ENCODE data around the gene COPS7B. TPM values are rescaled to one million over a fixed set of nuclear protein-coding genes. Genes with fewer than 3 reads are reported as not detected.

The COPS7B gene
- total RNA-seq, 4 donors from 2014 or later, result 13.7 to 35.2 (median 24.4) TPM

DNA sequence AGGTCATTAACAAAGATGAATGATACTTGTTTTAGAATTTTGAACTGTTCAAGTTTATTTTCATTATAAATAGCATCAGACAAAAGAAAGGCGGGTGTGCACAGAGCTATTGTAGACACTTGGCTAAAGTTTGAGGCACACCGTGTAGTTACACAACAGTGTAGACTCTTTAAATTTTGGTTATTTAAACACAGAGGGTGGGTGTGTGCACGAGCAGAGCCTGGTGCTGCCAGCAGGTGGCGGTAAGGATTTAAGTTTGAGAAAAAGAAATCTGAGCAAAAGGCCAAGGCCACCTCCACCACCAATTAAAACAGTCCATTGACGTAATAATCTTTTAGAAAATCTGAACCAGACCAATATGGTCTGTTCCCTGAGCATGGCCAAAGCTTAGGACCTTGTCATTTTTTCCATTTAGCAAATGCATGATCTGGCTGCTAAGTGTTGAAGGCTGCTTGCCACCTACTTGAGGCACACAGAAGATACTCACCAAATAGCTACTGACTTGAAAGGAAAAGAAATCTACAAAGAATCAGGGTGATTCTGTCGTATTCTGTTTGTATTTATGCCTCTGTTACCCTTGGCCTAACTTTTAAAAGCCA is 14.3 kb downstream of the COPS7B start:
- TF ChIP-seq POLR2A (IDR thresholded peaks at IDR 0.05), result no peak
- TF ChIP-seq, protein P1, sequence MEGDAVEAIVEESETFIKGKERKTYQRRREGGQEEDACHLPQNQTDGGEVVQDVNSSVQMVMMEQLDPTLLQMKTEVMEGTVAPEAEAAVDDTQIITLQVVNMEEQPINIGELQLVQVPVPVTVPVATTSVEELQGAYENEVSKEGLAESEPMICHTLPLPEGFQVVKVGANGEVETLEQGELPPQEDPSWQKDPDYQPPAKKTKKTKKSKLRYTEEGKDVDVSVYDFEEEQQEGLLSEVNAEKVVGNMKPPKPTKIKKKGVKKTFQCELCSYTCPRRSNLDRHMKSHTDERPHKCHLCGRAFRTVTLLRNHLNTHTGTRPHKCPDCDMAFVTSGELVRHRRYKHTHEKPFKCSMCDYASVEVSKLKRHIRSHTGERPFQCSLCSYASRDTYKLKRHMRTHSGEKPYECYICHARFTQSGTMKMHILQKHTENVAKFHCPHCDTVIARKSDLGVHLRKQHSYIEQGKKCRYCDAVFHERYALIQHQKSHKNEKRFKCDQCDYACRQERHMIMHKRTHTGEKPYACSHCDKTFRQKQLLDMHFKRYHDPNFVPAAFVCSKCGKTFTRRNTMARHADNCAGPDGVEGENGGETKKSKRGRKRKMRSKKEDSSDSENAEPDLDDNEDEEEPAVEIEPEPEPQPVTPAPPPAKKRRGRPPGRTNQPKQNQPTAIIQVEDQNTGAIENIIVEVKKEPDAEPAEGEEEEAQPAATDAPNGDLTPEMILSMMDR (IDR thresholded peaks at IDR 0.05), result no peak
- 50 to 57% methylated on average over 6 of the region's 6 CpGs for WGBS, 2 donors
- no peak for DNase-seq (ENCODE audit: low spot score in 2 of 2)
- intact Hi-C loops (cut with DNase I; ENCODE audit: low total_unique reads), result no loop called here
- no peak overlapping the region for H3K4me3 ChIP-seq (ENCODE audit: low read depth, poor library complexity, severe bottlenecking)

DNA sequence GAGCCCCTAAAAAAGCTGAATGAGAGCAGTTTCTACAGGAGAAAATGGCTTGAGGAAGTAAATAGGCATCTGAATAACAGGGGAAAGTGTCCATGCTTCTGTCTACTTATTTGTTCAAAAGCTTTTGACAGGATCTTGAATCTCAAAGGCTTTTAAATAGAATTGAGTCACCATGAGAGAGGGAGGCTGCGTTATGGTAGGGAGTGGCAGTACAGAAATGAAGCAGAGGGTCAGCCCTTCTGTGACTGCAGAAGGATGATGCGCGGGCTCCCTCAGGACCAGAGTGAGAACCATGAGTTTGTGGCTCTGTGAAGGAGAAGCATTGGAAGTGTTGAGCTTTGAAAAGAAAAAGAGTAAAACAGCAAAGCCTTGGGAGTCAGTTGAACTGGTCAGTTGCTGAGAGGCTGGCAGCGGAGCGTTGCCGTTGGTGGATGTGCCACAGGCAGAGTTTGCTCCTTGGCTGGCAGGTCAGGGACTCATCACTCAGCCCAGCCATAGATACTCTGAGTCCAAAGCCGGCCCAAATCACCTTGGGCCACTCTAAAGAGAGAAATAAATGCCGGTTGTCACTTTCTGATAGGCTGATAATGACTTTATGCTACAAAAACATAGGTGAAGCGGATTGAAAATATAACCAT is 17.4 kb downstream of the COPS7B start:
- TF ChIP-seq, protein P1 (IDR thresholded peaks at IDR 0.05), result no peak
- TF ChIP-seq POLR2A (IDR thresholded peaks at IDR 0.05), result no peak
- intact Hi-C loops (cut with DNase I; ENCODE audit: low total_unique reads), result no loop called here
- 95% methylated on average over 9 of the region's 9 CpGs for WGBS, 2 donors
- DNase-seq (ENCODE audit: low spot score in 2 of 2), result no peak
- H3K4me3 ChIP-seq (ENCODE audit: low read depth, poor library complexity, severe bottlenecking), result no peak overlapping the region

DNA sequence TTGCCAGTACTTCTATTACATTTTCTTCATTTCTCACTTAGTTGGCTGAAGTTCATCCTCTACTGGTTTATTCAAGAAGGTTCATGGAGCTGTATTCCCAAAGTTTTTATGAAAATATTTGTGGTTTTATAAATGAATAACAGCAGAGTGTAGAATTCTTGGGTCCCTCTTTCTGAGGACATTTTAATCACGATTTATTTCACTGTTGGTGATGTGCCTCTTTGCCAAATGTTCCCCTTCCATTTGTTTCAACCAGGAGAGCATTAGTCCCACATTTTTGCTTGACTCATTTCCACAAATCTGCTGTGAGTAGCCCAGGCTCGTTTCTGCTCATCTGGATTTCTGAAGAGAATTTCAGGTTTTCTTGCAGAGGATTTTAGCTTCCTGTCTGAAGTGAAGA is 20.8 kb downstream of the COPS7B start:
- WGBS, 2 donors, result 58 to 67% methylated on average over 2 of the region's 2 CpGs
- DNase-seq (ENCODE audit: low spot score in 2 of 2), result no peak
- intact Hi-C loops (cut with DNase I; ENCODE audit: low total_unique reads), result no loop called here
- TF ChIP-seq, protein P1 (IDR thresholded peaks at IDR 0.05), result no peak
- no peak for TF ChIP-seq POLR2A (IDR thresholded peaks at IDR 0.05)
- no peak overlapping the region for H3K4me3 ChIP-seq (ENCODE audit: low read depth, poor library complexity, severe bottlenecking)

DNA sequence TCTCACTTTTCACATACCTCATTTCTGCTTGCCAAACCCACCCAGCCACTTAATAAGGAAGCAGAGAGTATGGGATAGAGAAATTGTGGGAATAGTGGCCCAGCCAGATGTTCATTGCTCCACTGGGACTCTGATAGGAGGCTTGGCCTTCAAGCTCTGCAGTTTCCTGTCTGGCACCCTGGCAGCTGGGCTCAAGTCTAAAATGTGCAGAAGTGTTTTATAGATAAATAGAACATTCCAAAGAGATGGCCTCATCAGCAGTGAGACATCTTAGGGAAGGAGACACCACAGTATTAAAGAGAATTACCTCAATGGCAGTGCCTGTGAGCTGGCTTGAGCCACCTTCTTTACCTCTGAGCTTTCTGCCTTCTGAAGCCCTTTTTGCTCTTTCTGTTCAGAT is 24.7 kb downstream of the COPS7B start:
- H3K4me3 ChIP-seq (ENCODE audit: low read depth, poor library complexity, severe bottlenecking), result no peak overlapping the region
- intact Hi-C loops (cut with DNase I; ENCODE audit: low total_unique reads), result no loop called here
- TF ChIP-seq, protein P1 (IDR thresholded peaks at IDR 0.05), result no peak
- TF ChIP-seq POLR2A (IDR thresholded peaks at IDR 0.05), result no peak
- no peak for DNase-seq (ENCODE audit: low spot score in 2 of 2)

DNA sequence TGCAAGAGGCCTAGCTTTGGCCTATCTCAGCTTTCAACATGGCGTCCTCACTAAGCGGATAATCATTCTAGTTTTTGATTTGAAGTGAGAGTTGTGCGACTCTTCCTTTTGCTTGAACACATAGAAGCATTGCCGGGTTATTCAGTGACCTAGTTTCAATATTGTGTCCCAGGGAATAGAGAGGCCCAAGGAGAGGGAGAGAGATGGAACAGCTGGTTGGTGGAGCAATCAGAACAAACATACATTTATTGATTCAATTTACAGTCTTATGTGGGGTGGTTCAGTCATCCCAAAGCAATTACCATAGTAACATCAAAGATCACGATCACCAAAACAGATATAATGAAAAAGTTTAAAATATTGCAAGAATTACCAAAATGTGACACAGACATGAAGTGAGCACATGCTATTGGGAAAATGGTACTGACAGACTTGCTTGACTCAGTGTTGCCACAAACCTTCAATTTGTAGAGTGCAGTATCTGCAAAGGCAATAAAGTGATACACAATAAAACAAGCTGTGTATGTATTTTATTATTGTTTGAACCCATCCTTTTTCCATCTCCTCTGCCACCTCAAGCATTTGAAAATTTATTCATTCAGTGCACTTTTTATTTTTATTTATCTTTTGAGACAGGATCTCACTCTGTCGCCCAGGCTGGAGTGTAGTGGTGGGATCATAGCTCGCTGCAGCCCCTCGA is 30.2 kb downstream of the COPS7B start:
- 88 to 98% methylated on average over 8 of the region's 8 CpGs for WGBS, 2 donors
- TF ChIP-seq, protein P1 (IDR thresholded peaks at IDR 0.05), result no peak
- TF ChIP-seq POLR2A (IDR thresholded peaks at IDR 0.05), result no peak
- DNase-seq (ENCODE audit: low spot score in 2 of 2), result no peak
- intact Hi-C loops (cut with DNase I; ENCODE audit: low total_unique reads), result no loop called here
- no peak overlapping the region for H3K4me3 ChIP-seq (ENCODE audit: low read depth, poor library complexity, severe bottlenecking)

Data from lower leg skin (tissue), 4 donors.